ENCODE results near the gene CHKB.

The CHKB gene

DNA sequence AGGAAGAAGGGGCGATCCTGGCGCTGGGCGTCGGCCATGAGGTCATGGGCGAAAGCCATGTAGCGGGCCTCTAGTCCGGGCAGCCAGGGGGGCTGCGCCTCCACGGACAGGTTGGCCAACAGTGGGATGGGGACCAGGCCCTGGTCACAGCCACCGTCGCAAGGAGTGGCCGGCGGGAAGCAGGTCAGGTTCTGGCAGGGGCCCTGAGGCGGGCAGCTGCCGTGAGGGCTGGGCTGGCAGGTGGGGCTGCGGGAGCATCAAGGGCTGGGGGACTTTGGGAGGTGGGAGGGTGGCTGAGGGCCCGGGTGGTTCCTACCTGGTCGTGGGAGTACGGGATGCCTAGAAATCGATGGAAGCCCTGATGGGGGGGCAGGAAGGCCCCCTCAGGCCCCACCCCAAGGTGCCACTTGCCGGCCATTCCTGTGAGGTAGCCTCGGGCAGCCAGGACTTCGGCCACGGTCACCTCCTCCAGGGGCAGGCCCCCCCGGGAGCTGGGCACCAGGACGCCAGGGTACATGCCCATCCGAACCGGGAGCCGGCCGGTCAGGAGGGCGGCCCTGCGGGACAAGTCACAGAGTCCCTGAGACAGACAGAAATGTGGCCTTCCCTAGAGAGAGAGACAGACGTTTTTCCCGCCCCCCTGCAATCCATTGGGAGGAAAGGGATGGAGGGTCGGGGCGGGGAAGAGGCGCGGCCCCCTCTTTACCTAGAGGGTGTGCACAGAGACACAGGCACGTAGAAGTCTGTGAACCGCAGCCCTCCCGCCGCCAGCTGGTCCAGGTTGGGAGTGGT lies 44.4 kb upstream of the CHKB start:
- no peak for DNase-seq
- peaks cover 2% of the 10 kb centered on the region; the same call in 1 of the 2 replicates for H3K36me3 ChIP-seq
- TF ChIP-seq, protein P1, sequence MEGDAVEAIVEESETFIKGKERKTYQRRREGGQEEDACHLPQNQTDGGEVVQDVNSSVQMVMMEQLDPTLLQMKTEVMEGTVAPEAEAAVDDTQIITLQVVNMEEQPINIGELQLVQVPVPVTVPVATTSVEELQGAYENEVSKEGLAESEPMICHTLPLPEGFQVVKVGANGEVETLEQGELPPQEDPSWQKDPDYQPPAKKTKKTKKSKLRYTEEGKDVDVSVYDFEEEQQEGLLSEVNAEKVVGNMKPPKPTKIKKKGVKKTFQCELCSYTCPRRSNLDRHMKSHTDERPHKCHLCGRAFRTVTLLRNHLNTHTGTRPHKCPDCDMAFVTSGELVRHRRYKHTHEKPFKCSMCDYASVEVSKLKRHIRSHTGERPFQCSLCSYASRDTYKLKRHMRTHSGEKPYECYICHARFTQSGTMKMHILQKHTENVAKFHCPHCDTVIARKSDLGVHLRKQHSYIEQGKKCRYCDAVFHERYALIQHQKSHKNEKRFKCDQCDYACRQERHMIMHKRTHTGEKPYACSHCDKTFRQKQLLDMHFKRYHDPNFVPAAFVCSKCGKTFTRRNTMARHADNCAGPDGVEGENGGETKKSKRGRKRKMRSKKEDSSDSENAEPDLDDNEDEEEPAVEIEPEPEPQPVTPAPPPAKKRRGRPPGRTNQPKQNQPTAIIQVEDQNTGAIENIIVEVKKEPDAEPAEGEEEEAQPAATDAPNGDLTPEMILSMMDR (IDR thresholded peaks at IDR 0.05; ENCODE audit: low read depth, low read length) = no peak
- no peaks in the 10 kb centered on the region for H3K9me3 ChIP-seq (ENCODE audit: severe bottlenecking)
- H3K27ac ChIP-seq = peak overlapping the region; percentile 65
- H3K27me3 ChIP-seq (ENCODE audit: insufficient read depth, low read depth, severe bottlenecking) = no peaks in the 10 kb centered on the region
- peak overlapping the region; percentile 84 for H3K4me3 ChIP-seq (ENCODE audit: low read depth, low read length)

DNA sequence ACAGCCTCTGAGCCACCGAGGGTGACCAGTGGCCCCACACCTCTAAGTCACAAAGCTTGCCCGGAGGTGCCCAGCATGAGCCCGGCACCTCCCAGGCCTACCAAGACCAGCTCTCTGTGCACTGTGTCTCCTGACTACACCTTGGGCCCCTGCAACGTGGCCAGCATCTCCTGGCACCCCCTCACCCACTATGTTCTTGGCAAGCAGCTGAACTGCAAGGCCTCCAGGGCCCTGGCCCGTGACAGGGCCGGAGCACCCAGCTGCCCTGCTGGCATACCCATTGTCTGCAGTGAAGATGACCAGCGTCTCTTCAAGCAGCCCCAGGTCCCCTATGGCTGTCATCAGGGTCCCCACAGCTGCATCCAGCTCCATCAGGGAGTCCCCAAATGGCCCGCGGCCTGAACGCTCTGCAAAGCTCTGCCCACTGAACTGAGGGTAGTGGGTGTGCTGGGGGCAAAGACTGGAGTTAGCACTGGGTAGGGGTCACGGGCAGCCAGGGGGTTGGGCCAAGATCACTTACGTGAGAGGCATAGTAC lies 43.7 kb upstream of the CHKB start:
- TF ChIP-seq, protein P1 (IDR thresholded peaks at IDR 0.05; ENCODE audit: low read depth, low read length) = no peak; the same call in 1 of the 2 replicates
- Histone ChIP-seq H3K27ac (no peak overlapping the region), H3K4me3 (ENCODE audit: low read depth, low read length) (no peak overlapping the region)

DNA sequence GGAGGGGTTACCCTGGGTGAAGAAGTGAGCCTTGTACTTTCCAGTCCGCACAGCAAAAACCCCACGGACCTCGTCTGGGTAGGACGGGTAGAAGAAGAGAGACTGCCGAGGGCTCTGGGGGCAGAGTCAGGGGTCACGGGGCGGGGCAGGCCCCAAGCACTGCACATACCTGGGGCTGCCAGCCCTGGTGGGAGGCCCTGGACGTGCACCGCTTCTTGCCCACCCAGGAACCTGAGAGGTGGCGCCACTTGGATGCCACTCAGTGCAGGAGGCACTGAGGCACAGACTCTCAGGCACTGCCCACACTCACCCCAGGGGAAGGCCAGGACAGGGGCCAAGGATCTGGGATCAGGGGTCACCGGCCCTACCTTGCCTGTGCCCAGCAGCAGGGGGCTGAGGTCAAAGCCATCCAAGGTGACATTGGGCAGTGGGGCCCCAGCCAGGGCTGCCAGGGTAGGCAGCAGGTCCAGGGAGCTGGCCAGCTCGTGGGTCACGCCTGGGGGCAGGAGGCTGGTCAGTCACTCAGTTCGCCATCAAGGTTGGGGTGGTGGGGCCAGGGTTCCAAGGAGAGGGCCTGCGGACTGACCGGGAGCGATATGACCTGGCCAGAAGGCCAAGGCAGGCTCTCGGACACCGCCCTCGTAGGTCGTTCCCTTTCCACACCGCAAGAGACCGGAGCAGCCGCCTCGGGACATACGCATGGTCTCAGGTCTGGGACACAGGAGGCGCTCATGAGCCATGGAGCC lies 43.1 kb upstream of the CHKB start:
- Histone ChIP-seq H3K36me3 (peaks cover 2% of the 10 kb centered on the region; the same call in 1 of the 2 replicates), H3K9me3 (ENCODE audit: severe bottlenecking) (no peaks in the 10 kb centered on the region), H3K4me3 (ENCODE audit: low read depth, low read length) (no peak overlapping the region), H3K27ac (no peak overlapping the region), H3K27me3 (ENCODE audit: insufficient read depth, low read depth, severe bottlenecking) (no peaks in the 10 kb centered on the region)
- no peak for DNase-seq
- TF ChIP-seq, protein P1 (IDR thresholded peaks at IDR 0.05; ENCODE audit: low read depth, low read length) = peak; percentile 57; the same call in 1 of the 2 replicates

More for the DNA sequence above, 43.7 kb upstream of the CHKB start:
- no peaks in the 10 kb centered on the region for H3K9me3 ChIP-seq (ENCODE audit: severe bottlenecking)
- H3K27me3 ChIP-seq (ENCODE audit: insufficient read depth, low read depth, severe bottlenecking) = no peaks in the 10 kb centered on the region
- peaks cover 2% of the 10 kb centered on the region; the same call in 1 of the 2 replicates for H3K36me3 ChIP-seq
- no peak for DNase-seq

DNA sequence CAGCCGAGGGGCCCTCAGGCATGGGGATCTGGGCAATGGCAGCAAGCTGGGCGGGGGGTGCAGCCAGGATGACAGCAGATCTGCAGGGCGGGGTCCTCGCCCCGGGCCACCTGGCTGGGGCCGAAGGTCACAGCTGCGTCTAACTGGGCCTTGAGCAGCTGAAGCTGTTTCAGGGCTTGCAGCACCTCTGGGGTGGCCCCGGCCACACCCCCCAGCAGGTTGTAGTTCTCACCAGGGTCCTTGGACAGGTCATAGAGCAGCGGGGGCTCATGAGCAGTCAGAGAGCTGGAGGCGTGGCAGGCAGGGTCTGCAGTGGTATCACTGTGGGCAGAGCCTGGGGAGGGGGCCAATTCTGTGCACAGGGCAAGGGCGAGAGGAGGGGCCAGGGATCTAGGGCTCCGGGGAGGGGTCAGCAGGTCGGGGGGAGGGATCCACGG lies 42.5 kb upstream of the CHKB start:
- H3K27me3 ChIP-seq (ENCODE audit: insufficient read depth, low read depth, severe bottlenecking) = no peaks in the 10 kb centered on the region
- H3K27ac ChIP-seq = no peak overlapping the region
- peaks cover 2% of the 10 kb centered on the region; the same call in 1 of the 2 replicates for H3K36me3 ChIP-seq
- no peaks in the 10 kb centered on the region for H3K9me3 ChIP-seq (ENCODE audit: severe bottlenecking)
- DNase-seq = no peak
- no peak overlapping the region for H3K4me3 ChIP-seq (ENCODE audit: low read depth, low read length)
- TF ChIP-seq, protein P1 (IDR thresholded peaks at IDR 0.05; ENCODE audit: low read depth, low read length) = no peak

DNA sequence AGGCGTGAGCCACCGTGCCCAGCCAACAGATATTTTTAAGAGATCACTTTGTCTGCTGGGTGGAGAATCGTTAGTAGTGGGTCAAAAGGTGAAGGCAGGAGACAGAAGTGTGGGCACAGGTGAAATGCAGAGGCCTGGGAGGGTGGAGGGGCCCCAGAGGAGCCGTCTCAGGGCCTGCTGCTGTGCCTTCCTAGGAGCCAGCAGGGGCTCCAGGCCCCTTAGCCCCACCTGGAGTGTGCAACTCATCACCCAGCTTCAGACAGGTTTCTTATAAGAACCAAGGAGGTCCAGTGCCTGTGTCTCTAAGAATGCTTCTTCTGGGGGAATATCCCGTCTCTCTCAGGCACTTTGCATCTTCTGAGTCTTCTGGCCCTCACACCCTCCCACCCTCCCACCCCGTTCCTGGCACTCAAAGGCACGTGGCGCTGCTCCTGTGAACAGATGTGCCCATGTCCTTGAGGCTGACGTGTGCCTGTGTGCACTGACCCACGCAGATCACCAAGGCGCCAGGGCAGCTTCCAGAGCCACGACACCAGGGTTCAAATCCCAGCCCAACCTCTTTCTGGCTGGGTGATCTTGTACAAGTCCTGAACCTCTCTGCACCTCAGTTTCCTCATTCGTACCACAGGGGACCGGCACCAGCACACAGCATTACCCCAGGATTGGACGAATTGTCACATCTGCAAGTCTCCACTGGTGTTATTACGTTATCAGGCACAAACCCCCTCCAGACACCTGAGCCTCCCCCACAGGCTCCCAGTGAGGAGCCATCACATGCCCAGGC lies 41.9 kb upstream of the CHKB start:
- Histone ChIP-seq H3K9me3 (ENCODE audit: severe bottlenecking) (no peaks in the 10 kb centered on the region), H3K4me3 (ENCODE audit: low read depth, low read length) (no peak overlapping the region), H3K27me3 (ENCODE audit: insufficient read depth, low read depth, severe bottlenecking) (no peaks in the 10 kb centered on the region), H3K36me3 (peaks cover 2% of the 10 kb centered on the region; the same call in 1 of the 2 replicates), H3K27ac (no peak overlapping the region)
- DNase-seq = no peak
- TF ChIP-seq, protein P1 (IDR thresholded peaks at IDR 0.05; ENCODE audit: low read depth, low read length) = no peak

All from WERI-Rb-1 (cell line).